ENCODE results near the gene SAGE1.
"Not testable (repeated sequence)": the region's sequence is repeated elsewhere in the genome, so short reads cannot be mapped to it uniquely, and the experiment has no call there.

The SAGE1 gene, protein sequence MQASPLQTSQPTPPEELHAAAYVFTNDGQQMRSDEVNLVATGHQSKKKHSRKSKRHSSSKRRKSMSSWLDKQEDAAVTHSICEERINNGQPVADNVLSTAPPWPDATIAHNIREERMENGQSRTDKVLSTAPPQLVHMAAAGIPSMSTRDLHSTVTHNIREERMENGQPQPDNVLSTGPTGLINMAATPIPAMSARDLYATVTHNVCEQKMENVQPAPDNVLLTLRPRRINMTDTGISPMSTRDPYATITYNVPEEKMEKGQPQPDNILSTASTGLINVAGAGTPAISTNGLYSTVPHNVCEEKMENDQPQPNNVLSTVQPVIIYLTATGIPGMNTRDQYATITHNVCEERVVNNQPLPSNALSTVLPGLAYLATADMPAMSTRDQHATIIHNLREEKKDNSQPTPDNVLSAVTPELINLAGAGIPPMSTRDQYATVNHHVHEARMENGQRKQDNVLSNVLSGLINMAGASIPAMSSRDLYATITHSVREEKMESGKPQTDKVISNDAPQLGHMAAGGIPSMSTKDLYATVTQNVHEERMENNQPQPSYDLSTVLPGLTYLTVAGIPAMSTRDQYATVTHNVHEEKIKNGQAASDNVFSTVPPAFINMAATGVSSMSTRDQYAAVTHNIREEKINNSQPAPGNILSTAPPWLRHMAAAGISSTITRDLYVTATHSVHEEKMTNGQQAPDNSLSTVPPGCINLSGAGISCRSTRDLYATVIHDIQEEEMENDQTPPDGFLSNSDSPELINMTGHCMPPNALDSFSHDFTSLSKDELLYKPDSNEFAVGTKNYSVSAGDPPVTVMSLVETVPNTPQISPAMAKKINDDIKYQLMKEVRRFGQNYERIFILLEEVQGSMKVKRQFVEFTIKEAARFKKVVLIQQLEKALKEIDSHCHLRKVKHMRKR

DNA sequence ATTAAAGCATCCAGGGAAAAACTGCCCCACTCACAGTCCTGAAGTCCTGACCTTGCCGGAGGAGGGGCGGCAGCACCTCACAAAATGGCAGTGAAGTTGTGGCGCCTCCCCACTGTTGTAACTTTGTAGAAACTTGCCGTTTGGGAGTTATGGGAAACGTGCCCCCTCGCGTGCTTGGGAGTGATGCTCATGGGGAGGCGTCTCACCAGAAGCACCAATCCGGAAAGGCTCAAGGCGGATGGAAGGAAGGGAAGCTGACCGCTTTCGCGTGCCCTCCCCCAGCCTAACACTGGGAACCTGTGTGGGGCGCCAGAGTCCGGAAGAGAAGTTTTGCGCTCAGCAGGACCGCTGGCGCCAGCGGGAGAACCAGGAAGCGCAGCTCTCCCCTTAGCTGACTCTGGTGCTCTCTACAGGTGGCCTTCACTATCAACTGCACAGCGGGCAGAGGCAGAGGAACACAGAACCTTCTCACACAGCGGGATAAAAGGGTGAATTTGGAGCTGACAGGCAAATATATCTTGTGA lies at the start of gene SAGE1, which contains the start of gene CT45A10:
Gene SAGE1, plus strand, starts transcription at position 423 of the 524 bp plus-strand sequence. CDS start 2,527 bp downstream, outside the sequence.
Gene CT45A10, minus strand, starts transcription at position 151 of the 524 bp plus-strand sequence. CDS start 8,100 bp downstream, outside the sequence.
- DNase-seq: no peak

GRCh38 chrX:135854438-135854837 lies 39.1 kb upstream of the SAGE1 start, which contains the start of gene CT45A8:
Gene CT45A8 (minus strand): TSS chrX:135854538. CDS start chrX:135850783, 3,755 bp downstream.
- not testable (repeated sequence) for DNase-seq

DNA sequence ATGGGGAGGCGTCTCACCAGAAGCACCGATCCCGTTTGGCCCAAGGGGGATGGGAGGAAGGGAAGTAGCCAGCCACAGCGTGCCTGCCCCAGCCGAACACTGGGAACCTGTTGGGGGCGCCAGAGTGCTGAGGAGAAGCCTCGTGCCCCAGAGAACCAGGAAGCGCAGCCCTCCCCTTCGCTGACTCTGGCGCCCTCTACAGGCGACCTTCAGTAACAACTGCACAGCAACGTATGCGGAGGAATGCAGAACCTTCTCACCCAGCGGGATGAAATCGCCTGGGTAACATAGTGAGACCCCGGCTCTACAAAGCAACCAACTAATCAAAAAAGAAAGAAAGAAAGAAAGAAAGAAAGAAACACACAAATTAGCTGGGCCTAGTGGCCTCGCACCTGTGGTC lies 21.8 kb upstream of the SAGE1 start, which contains the start of gene CT45A9:
Gene CT45A9, minus strand, starts transcription at position 101 of the 400 bp plus-strand sequence. CDS start 3,751 bp downstream, outside the sequence.
- DNase-seq: not testable (repeated sequence)

DNA sequence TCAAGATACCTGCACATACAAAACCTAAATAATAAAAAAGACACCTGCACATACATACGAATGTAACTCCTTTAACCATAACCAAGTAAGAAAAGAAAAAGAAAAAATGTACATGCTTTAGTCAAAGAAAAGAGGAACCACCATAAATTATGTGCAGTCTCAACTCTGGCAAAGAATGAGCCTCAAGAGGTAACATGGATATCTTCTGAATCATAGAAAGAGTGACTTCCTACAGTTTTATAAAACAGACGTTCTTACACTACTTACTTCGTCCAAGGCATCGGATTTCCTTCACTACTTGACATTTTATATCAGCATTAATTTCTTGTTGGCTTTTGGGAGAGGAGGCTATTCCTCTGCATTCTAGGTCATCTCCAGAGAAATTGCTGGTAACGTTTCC lies 10.8 kb upstream of the SAGE1 start:
- DNase-seq: not testable (repeated sequence)

- DNase-seq: not testable (repeated sequence)
Measured at GRCh38 chrX:135888230-135888629, 5.3 kb upstream of the SAGE1 start.

DNA sequence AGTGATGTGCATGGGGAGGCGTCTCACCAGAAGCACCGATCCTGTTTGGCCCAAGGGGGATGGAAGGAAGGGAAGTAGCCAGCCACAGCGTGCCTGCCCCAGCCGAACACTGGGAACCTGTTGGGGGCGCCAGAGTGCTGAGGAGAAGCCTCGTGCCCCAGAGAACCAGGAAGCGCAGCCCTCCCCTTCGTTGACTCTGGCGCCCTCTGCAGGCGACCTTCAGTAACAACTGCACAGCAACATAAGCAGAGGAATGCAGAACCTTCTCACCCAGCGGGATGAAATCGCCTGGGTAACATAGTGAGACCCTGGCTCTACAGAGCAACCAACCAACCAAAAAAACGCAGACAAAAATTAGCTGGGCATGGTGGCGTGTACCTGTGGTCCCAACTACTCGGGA lies 4.5 kb upstream of the SAGE1 start:
- DNase-seq: peak; percentile 55

DNA sequence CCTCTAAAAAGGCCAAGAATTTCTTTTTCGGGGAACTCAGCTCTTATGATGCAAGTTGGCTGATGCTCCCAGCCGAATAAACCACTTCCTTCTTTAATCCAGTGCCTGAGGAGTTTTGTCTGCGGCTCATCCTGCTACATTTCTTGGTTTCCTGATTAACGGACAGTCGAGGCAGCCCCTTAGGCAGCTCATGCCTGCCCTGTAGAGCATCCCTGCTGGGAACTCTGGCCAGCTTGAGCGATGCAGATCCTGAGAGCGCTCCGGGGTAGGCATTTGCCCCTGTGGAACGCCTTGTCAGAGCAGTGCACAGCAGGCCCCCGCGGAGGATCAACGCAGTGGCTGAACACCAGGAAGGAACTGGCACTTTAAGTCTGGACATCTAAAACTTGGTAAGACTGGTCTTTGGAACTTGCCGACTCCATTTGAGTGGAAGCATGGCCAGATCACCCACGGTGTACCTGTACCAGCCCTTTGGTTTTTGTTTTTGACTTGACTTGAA lies 3.4 kb upstream of the SAGE1 start:
- DNase-seq: no peak

- no peak for DNase-seq
Measured at GRCh38 chrX:135892781-135893180, 735 bp upstream of the SAGE1 start.

DNA sequence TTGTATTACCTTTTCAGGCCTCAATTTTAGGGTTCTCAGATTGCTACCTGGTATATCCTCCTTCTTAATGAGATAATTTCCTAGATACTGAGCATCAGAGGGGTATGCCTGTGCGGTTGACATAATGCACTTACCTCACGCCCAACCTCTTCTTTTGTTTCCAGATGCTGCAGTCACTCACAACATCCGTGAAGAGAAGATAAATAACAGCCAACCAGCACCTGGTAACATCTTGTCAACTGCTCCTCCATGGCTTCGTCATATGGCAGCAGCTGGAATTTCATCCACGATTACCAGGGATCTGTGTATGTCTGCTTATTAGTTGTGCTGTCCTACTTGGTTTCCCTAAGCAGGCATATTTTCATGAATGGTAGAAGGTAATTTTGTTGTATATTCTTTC lies 16.7 kb downstream of the SAGE1 start:
- no peak for DNase-seq

DNA sequence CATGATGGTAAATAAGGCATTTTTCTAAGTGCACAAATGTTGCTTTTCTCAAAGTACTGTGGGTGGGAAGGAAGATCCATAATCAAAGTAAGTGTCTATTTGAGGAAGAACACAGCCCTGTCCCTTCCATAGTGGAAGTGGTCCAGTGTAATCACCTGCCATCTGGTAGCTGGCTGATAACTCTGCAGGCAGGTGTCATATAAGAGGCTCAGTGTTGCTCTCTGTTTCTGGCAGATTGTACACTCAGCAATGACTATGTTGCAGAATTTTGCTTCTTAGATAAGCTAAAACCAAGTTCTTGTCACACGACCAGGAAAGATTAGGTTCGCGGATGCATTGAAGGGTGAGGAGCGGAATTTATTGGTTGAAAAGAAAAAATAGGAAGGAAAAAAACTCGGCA lies 20.9 kb downstream of the SAGE1 start:
- DNase-seq: no peak

GRCh38 chrX:135920516-135920915 lies 27.0 kb downstream of the SAGE1 start:
- DNase-seq: not testable (repeated sequence)

DNA sequence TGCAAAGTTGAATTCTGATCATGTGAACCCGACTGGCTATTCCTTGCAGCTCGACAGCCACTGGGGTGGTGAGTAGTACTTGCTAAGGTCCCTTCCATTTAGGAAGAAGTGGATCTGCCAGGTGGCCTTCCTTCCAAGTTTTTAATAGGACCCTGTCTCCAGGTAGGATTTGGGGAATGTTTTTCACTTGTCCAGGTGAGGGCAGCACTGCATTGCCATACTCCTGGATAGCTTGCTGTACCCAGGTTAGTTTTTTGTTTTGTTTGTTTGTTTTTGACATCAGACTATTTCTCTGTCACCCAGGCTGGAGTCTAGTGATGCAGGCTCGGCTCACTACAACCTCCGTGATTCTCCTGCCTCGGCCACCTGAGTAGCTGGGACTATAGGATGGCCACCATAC lies 29.8 kb downstream of the SAGE1 start:
- no peak for DNase-seq

DNA sequence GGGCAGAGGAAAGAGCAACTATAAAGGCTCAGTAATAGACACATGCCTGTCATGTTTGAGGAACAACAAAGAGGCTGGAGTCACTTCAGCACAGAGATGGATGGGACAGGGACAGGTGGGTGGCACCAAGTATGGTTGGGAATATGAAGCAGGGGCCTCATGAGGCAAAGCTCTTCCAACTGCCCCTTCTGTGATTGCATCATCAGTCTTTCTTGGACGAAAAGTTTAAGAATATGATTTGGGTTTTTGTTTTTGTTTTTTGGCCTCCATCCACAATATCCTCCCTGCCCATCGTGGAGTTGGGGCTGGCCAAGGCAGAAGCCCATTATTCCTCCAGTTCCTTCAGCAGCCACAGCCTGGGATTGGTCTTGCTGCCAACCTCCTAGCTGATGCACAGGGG lies 34.4 kb downstream of the SAGE1 start:
- no peak for DNase-seq

- DNase-seq: peak; percentile 65
Measured at GRCh38 chrX:135931644-135932487, 38.4 kb downstream of the SAGE1 start.

DNA sequence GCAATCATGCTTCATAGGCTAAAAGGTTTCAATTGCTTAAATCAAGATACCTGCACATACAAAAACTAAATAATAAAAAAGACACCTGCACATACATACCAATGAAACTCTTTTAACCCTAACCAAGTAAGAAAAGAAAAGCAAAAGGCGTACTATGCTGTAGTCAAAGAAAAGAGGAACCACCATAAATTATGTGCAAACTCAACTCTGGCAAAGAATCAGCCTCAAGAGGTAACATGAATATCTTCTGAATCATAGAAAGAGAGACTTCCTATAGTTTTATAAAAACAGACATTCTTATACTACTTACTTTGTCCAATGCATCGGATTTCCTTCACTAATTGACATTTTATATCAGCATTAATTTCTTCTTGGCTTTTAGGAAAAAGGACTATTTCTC lies 51.0 kb downstream of the SAGE1 start:
- no peak for DNase-seq

GRCh38 chrX:135951291-135951690 lies 57.8 kb downstream of the SAGE1 start:
- no peak for DNase-seq

Data from activated CD4-positive, alpha-beta T cell treated with anti-CD3 and anti-CD28 coated beads, Interleukin-2, Interleukin-6, amounts not matched to agents 100 ng/mL and 50 ng/mL, durations not matched to agents 16 hours and 8 hours (primary cell).